Nephron progenitor cell (in vitro differentiated cells): Measurements from ENCODE around the gene SFXN3.
A peak's percentile ranks its signal among the peaks of the same experiment; 100 is the strongest.

Source experiments
- DNase-seq: peaks from one replicate; pipeline ENCODE4 v3.0.0; 2021
- H3K27ac Mint-ChIP-seq: 2 replicates; pipeline ENCODE4 v1.8.0; 2021; ENCODE audit warnings: mild to moderate bottlenecking, moderate library complexity, mixed read lengths
- H3K27me3 Mint-ChIP-seq: 2 replicates; pipeline ENCODE4 v1.8.0; 2021; ENCODE audit warnings: mild to moderate bottlenecking, low read depth, mixed read lengths; ENCODE audit not compliant: poor library complexity
- H3K36me3 Mint-ChIP-seq: 2 replicates; pipeline ENCODE4 v1.8.0; 2021; ENCODE audit warnings: low read depth, mixed read lengths
- H3K4me1 Mint-ChIP-seq: 2 replicates; pipeline ENCODE4 v1.8.0; 2021; ENCODE audit warnings: mixed read lengths
- H3K4me3 Mint-ChIP-seq: 2 replicates; pipeline ENCODE4 v1.8.0; 2021; ENCODE audit warnings: mild to moderate bottlenecking, moderate library complexity, mixed read lengths
- H3K9me3 Mint-ChIP-seq: 2 replicates; pipeline ENCODE4 v1.8.0; 2021; ENCODE audit warnings: mild to moderate bottlenecking, moderate library complexity, mixed read lengths
- CTCF ChIP-seq: fragments of 200-600 bp; sonication (generic); IDR thresholded peaks from 2 replicates; pipeline ENCODE4 v1.5.0; 2021; ENCODE audit warnings: antibody characterized with exemption

Gene SFXN3

GRCh38 chr10:101041252-101041761 lies 10.3 kb downstream of the SFXN3 start:
- peaks cover 73% of the 10 kb centered on the region for H3K4me1 Mint-ChIP-seq
- no peaks in the 10 kb centered on the region for H3K36me3 Mint-ChIP-seq
- TF ChIP-seq CTCF: peak; percentile 84
- H3K27ac Mint-ChIP-seq: no peak overlapping the region
- peaks cover 64% of the 10 kb centered on the region for H3K27me3 Mint-ChIP-seq
- H3K9me3 Mint-ChIP-seq: no peaks in the 10 kb centered on the region
- DNase-seq: peak; percentile 78
- no peak overlapping the region for H3K4me3 Mint-ChIP-seq

- TF ChIP-seq CTCF: no peak
- Mint-ChIP-seq H3K4me3 (peak overlapping the region; percentile 91), H3K27ac (peak overlapping the region; percentile 99), H3K4me1 (peaks cover 81% of the 10 kb centered on the region), H3K27me3 (peaks cover 64% of the 10 kb centered on the region), H3K9me3 (no peaks in the 10 kb centered on the region), H3K36me3 (no peaks in the 10 kb centered on the region)
- DNase-seq: no peak
These were observed 11.1 kb downstream of the SFXN3 start for GRCh38 chr10:101042118-101042517.

GRCh38 chr10:101042667-101043362 lies 11.8 kb downstream of the SFXN3 start:
- no peak for TF ChIP-seq CTCF
- peaks cover 64% of the 10 kb centered on the region for H3K27me3 Mint-ChIP-seq
- peak overlapping the region; percentile 99 for H3K27ac Mint-ChIP-seq
- peaks cover 83% of the 10 kb centered on the region for H3K4me1 Mint-ChIP-seq
- peak overlapping the region; percentile 91 for H3K4me3 Mint-ChIP-seq
- peak; percentile 97 for DNase-seq
- H3K9me3 Mint-ChIP-seq: no peaks in the 10 kb centered on the region
- H3K36me3 Mint-ChIP-seq: no peaks in the 10 kb centered on the region

GRCh38 chr10:101043363-101043707 lies 12.3 kb downstream of the SFXN3 start:
- TF ChIP-seq CTCF: no peak
- Mint-ChIP-seq H3K36me3 (no peaks in the 10 kb centered on the region), H3K27ac (peak overlapping the region; percentile 99), H3K4me3 (peak overlapping the region; percentile 91), H3K27me3 (peaks cover 64% of the 10 kb centered on the region), H3K9me3 (no peaks in the 10 kb centered on the region), H3K4me1 (peaks cover 83% of the 10 kb centered on the region)
- no peak for DNase-seq

- no peaks in the 10 kb centered on the region for H3K36me3 Mint-ChIP-seq
- no peak for TF ChIP-seq CTCF
- no peak for DNase-seq
- peaks cover 86% of the 10 kb centered on the region for H3K4me1 Mint-ChIP-seq
- no peak overlapping the region for H3K27ac Mint-ChIP-seq
- H3K9me3 Mint-ChIP-seq: no peaks in the 10 kb centered on the region
- H3K4me3 Mint-ChIP-seq: no peak overlapping the region
- peaks cover 65% of the 10 kb centered on the region for H3K27me3 Mint-ChIP-seq
These were observed 13.1 kb downstream of the SFXN3 start for GRCh38 chr10:101044117-101044516.
